Measurements from ENCODE around the gene EFEMP2.

Gene EFEMP2

GRCh38 chr11:65865550-65866172 lies 6.9 kb downstream of the EFEMP2 start:
- DNase-seq: no peak

- no peak for DNase-seq
These were observed 7.7 kb downstream of the EFEMP2 start for GRCh38 chr11:65864706-65865471.

- DNase-seq: no peak
These were observed 8.5 kb downstream of the EFEMP2 start for GRCh38 chr11:65863889-65864705.

- no peak for DNase-seq
These were observed 9.4 kb downstream of the EFEMP2 start for GRCh38 chr11:65862941-65863888.

- no peak for DNase-seq
These were observed 10.3 kb downstream of the EFEMP2 start for GRCh38 chr11:65862191-65862735.

GRCh38 chr11:65861533-65862183 lies 10.9 kb downstream of the EFEMP2 start:
- no peak for DNase-seq

- DNase-seq: no peak
These were observed 11.5 kb downstream of the EFEMP2 start for GRCh38 chr11:65861165-65861505.

- DNase-seq: peak; percentile 100
These were observed 12.1 kb downstream of the EFEMP2 start, which contains the start of gene MUS81 for GRCh38 chr11:65860278-65861164. TSS of gene MUS81 (plus strand) at chr11:65860433. CDS start at chr11:65860754, 321 bp downstream.

GRCh38 chr11:65859812-65860277 lies 12.8 kb downstream of the EFEMP2 start:
- DNase-seq: no peak

- peak; percentile 100 for DNase-seq
These were observed 13.3 kb downstream of the EFEMP2 start for GRCh38 chr11:65859095-65859811.

- no peak for DNase-seq
These were observed 13.9 kb downstream of the EFEMP2 start for GRCh38 chr11:65858681-65859087.

- DNase-seq: peak; percentile 99
These were observed 14.5 kb downstream of the EFEMP2 start, which contains the start of gene CFL1 for GRCh38 chr11:65857853-65858680. TSS of gene CFL1 (minus strand) at chr11:65858180. CDS start at chr11:65858099, 81 bp downstream.

GRCh38 chr11:65857500-65857852 lies 15.1 kb downstream of the EFEMP2 start:
- peak; percentile 75 for DNase-seq

- DNase-seq: peak; percentile 88
These were observed 15.7 kb downstream of the EFEMP2 start for GRCh38 chr11:65856689-65857499.

GRCh38 chr11:65855927-65856363 lies 16.7 kb downstream of the EFEMP2 start:
- no peak for DNase-seq

GRCh38 chr11:65854852-65855837 lies 17.5 kb downstream of the EFEMP2 start:
- no peak for DNase-seq
